Measurements from ENCODE around the gene DGKQ. TPM values are rescaled to one million over a fixed set of nuclear protein-coding genes. Genes with fewer than 3 reads are reported as not detected.
A peak's percentile ranks its signal among the peaks of the same experiment; 100 is the strongest.

DGKQ gene
- total and polyA plus RNA-seq, 2 donors from 2014 or later: 3.5 to 13.7 TPM

DNA sequence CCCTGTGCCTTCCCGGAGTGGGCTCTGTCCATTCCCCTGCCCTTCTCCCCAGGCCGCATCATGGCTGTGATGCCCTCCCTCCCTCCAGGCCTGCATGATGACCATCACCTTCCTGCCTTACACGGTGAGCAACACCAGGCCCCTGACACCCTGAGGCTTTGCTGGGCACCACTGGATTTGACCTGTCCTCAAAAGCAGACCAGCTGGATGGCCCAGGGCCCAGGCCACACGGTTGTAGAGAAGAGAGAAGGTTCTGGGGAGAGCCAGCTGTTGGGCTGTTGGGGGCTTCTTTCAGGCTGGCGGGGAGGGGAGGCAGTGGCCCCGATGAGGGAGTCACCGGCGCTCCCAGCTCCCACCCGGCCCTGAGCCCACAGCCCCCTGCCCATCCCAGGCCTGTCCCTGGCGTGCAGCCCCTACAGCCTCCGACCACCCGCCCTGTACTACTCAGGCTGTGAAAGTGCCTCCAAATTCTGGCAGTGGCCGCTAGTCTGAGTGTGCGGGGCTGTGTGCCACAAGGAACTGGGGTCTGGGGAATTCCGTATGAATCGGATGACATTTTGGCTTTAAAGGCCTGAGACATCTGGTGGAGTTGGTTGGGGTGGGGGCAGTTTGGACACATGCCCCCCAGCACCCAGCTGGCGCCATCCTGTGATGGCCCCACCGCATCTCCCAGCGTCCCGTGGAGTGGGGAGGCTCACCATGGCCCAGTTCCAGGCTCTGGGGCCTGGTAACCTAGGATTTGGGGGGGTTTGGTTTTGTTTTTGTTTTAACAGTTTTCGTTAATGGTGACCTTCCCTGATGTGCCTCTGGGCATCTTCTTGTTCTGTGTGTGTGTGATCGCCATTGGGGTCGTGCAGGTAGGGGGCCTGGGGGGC is 21.5 kb downstream of the DGKQ start:
- FAIRE-seq: no peak
- Histone ChIP-seq H3K27me3 (ENCODE audit: control insufficient read depth, insufficient read depth, low read length) (no peaks in the 10 kb centered on the region), H3K9me3 (ENCODE audit: control insufficient read depth in 2 of 3, insufficient read depth in 1 of 3, low read length in 3 of 3) (no peaks in the 10 kb centered on the region), H3K4me3 (ENCODE audit: low read length in 3 of 3) (no peak overlapping the region), H3K9ac (ENCODE audit: low read length in 3 of 3) (no peak overlapping the region), H3K4me1 (ENCODE audit: control insufficient read depth in 2 of 3, insufficient read depth in 2 of 3, low read depth in 1 of 3, low read length in 3 of 3) (no peaks in the 10 kb centered on the region), H3K36me3 (ENCODE audit: control insufficient read depth in 2 of 3, insufficient read depth in 3 of 3, low read length in 3 of 3) (peaks cover 0 to 5% (median 0%) of the 10 kb centered on the region in 3 donors), H3K27ac (ENCODE audit: low read depth in 2 of 2, low read length in 2 of 2) (no peak overlapping the region)
- peak in 2 of 5 donors; percentile 30 to 60 for DNase-seq
- no peak for TF ChIP-seq CTCF (IDR thresholded peaks at IDR 0.05; ENCODE audit: borderline replicate concordance, extremely low read depth, insufficient read depth)
- intact Hi-C loops (cut with DNase I): no loop called here

- no peak for FAIRE-seq
- peaks cover 0 to 5% (median 0%) of the 10 kb centered on the region in 3 donors for H3K36me3 ChIP-seq (ENCODE audit: control insufficient read depth in 2 of 3, insufficient read depth in 3 of 3, low read length in 3 of 3)
Measured at GRCh38 chr4:951186-951585, 22.2 kb downstream of the DGKQ start.

GRCh38 chr4:950136-951020 is 23.0 kb downstream of the DGKQ start:
- Histone ChIP-seq H3K9me3 (ENCODE audit: control insufficient read depth in 2 of 3, insufficient read depth in 1 of 3, low read length in 3 of 3) (no peaks in the 10 kb centered on the region), H3K36me3 (ENCODE audit: control insufficient read depth in 2 of 3, insufficient read depth in 3 of 3, low read length in 3 of 3) (peaks cover 0 to 5% (median 0%) of the 10 kb centered on the region in 3 donors), H3K27me3 (ENCODE audit: control insufficient read depth, insufficient read depth, low read length) (no peaks in the 10 kb centered on the region), H3K27ac (ENCODE audit: low read depth in 2 of 2, low read length in 2 of 2) (no peak overlapping the region), H3K4me1 (ENCODE audit: control insufficient read depth in 2 of 3, insufficient read depth in 2 of 3, low read depth in 1 of 3, low read length in 3 of 3) (no peaks in the 10 kb centered on the region), H3K4me3 (ENCODE audit: low read length in 3 of 3) (no peak overlapping the region), H3K9ac (ENCODE audit: low read length in 3 of 3) (no peak overlapping the region)
- FAIRE-seq (no peak), DNase-seq (peak in 2 of 5 donors; percentile 36 to 51)
- no peak for TF ChIP-seq CTCF (IDR thresholded peaks at IDR 0.05; ENCODE audit: borderline replicate concordance, extremely low read depth, insufficient read depth)
- intact Hi-C loops (cut with DNase I): no loop called here

More at GRCh38 chr4:951186-951585, 22.2 kb downstream of the DGKQ start:
- Histone ChIP-seq H3K9me3 (ENCODE audit: control insufficient read depth in 2 of 3, insufficient read depth in 1 of 3, low read length in 3 of 3) (no peaks in the 10 kb centered on the region), H3K27me3 (ENCODE audit: control insufficient read depth, insufficient read depth, low read length) (no peaks in the 10 kb centered on the region), H3K27ac (ENCODE audit: low read depth in 2 of 2, low read length in 2 of 2) (no peak overlapping the region), H3K4me1 (ENCODE audit: control insufficient read depth in 2 of 3, insufficient read depth in 2 of 3, low read depth in 1 of 3, low read length in 3 of 3) (no peaks in the 10 kb centered on the region), H3K9ac (ENCODE audit: low read length in 3 of 3) (no peak overlapping the region), H3K4me3 (ENCODE audit: low read length in 3 of 3) (no peak overlapping the region)
- TF ChIP-seq CTCF (IDR thresholded peaks at IDR 0.05; ENCODE audit: borderline replicate concordance, extremely low read depth, insufficient read depth): no peak
- intact Hi-C loops (cut with DNase I): no loop called here
- DNase-seq: peak in 2 of 5 donors; percentile 46 to 50

Measured in kidney (tissue), 14 donors.